ENCODE measurements around the gene DAZL. TPM values are rescaled to one million over a fixed set of nuclear protein-coding genes. Genes with fewer than 3 reads are reported as not detected.

The DAZL gene
- total RNA-seq, 1 experiment from 2014 or later = not detected

- no peak for DNase-seq (ENCODE audit: low spot score)
These were observed 8.7 kb downstream of the DAZL start for GRCh38 chr3:16596352-16597032.

DNA sequence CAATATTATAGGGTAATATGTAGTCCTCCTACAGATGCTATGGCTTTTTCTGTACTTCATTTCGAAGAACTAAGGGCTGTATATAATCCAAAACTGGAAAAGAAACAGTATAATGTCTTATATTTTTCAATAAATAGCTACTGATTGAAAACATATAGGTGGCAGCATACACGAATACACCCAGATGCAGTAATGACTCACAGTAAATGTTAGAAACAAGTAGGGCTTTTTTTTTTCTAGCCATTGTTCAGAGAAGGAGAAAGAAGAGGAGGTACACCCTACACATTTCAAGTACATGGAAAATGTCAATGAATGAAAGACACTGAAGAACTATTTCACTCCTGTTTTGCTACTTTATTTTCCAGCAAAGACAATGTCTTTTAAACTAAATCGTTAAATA lies 9.4 kb downstream of the DAZL start:
- DNase-seq (ENCODE audit: low spot score) = no peak

DNA sequence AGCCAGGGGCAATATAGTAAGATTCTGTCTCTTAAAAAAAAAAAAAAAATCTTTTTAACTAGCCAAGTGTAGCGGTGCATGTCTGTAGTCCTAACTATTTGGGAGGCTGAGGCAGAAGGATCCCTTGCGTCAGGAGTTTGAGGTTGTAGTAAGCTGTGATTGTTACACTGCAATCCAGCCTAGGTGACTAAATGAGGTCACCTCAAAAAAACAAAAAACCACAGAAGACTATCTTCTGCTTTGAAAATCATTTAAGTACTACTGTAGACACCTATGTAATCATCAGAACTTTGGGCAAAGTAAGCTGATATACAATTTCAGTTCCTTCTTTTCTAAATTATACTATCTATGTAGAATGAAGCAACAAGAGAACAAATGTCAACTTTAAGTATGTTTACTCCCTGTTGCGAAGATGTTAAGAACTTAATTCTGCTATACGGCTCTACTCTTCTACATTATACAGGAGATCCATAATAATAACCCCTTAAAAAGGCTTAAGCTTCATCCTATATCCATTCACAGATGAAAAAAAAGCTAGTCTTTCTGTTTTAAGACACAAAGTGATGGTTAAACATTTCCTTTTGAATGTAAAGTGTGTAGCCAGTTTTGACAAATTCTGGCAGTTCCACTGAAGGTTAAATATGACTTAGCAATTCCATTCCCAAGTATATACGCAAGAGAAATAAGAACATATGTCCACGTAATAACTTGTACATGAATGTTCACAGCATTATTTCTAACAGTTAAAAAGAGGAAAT lies 15.2 kb downstream of the DAZL start:
- no peak for DNase-seq (ENCODE audit: low spot score)

GRCh38 chr3:16589120-16589519 lies 16.1 kb downstream of the DAZL start:
- no peak for DNase-seq (ENCODE audit: low spot score)

GRCh38 chr3:16587681-16588060 lies 17.6 kb downstream of the DAZL start:
- no peak for DNase-seq (ENCODE audit: low spot score)

- no peak for DNase-seq (ENCODE audit: low spot score)
These were observed 18.1 kb downstream of the DAZL start for GRCh38 chr3:16587047-16587680.

DNA sequence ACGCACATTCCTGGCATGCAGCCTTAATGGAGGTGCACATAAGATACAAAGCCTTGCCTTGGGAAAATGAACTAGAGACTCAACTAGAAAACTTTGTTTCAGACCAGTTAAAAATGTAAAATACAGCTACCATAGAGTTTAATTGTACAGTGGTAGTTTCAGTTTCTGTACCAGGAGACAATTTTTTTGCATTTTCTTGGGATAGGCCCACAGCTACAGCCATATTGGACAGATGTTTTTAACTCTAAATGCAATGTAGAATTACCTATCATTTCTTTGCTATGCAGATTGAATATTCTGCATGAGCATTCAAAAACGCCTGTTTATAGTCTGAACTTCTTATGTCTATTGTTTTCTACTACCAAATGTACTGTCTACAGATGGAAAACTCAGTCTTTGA lies 20.3 kb downstream of the DAZL start:
- DNase-seq (ENCODE audit: low spot score) = no peak

- no peak for DNase-seq (ENCODE audit: low spot score)
These were observed 21.7 kb downstream of the DAZL start for GRCh38 chr3:16583551-16583950.

GRCh38 chr3:16570113-16570512 lies 35.1 kb downstream of the DAZL start:
- DNase-seq (ENCODE audit: low spot score) = no peak

GRCh38 chr3:16568532-16568931 lies 36.7 kb downstream of the DAZL start:
- no peak for DNase-seq (ENCODE audit: low spot score)

GRCh38 chr3:16568115-16568514 lies 37.1 kb downstream of the DAZL start:
- DNase-seq (ENCODE audit: low spot score) = no peak

DNA sequence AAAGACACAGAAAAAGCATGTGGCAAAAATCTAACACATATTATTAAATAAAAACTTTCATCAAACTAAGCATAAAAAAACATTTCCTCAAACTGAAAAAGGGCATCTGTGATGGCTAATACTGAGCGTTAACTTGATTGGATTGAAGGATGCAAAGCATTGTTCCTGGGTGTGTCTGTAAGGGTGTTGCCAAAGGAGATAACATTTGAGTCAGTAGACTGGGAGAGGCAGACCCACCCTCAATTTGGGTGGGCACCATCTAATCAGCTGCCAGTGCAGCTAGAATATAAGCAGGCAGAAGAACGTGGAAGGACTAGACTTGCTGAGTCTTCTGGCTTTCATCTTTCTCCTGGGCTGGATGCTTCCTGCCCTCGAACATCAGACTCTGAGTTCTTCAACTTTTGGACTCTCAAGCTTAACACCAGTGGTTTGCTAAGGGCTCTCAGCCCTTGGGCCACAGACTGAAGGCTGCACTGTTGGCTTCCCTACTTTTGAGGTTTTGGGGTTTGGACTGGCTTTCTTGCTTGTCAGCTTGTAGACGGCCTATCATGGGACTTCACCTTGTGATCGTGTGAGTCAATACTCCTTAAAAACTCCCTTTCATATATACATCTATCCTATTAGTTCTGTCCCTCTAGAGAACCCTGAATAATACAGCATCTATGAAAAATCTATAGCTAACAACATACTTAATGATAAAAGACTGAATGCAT lies 45.4 kb downstream of the DAZL start:
- DNase-seq (ENCODE audit: low spot score) = no peak

- no peak for DNase-seq (ENCODE audit: low spot score)
These were observed 51.1 kb downstream of the DAZL start for GRCh38 chr3:16554126-16554525.

GRCh38 chr3:16552757-16553156 lies 52.5 kb downstream of the DAZL start:
- DNase-seq (ENCODE audit: low spot score) = no peak

GRCh38 chr3:16551342-16551976 lies 53.8 kb downstream of the DAZL start:
- no peak for DNase-seq (ENCODE audit: low spot score)

GRCh38 chr3:16550676-16551341 lies 54.4 kb downstream of the DAZL start:
- DNase-seq (ENCODE audit: low spot score) = peak; percentile 85

DNA sequence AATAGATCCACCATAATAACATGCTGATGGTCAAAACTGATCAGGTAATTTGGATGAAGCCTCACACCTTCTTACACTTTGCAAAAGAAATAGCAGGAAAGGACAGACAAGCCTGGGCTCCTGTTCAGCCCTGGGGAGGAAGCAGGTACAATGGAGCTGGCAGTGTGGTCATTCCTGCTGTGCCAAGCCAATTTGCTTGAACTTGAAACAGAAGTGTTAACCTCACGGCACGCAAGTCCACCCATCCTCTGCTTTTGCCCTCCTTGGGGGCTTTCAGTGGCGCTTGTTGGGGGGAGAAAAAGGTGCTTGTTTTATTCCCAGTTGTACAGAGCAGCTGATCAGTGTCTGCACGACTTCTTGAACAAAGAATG lies 54.9 kb downstream of the DAZL start:
- DNase-seq (ENCODE audit: low spot score) = no peak

GRCh38 chr3:16548721-16549120 lies 56.5 kb downstream of the DAZL start:
- DNase-seq (ENCODE audit: low spot score) = peak; percentile 11

- DNase-seq (ENCODE audit: low spot score) = no peak
These were observed 57.5 kb downstream of the DAZL start for GRCh38 chr3:16547561-16548357.

DNA sequence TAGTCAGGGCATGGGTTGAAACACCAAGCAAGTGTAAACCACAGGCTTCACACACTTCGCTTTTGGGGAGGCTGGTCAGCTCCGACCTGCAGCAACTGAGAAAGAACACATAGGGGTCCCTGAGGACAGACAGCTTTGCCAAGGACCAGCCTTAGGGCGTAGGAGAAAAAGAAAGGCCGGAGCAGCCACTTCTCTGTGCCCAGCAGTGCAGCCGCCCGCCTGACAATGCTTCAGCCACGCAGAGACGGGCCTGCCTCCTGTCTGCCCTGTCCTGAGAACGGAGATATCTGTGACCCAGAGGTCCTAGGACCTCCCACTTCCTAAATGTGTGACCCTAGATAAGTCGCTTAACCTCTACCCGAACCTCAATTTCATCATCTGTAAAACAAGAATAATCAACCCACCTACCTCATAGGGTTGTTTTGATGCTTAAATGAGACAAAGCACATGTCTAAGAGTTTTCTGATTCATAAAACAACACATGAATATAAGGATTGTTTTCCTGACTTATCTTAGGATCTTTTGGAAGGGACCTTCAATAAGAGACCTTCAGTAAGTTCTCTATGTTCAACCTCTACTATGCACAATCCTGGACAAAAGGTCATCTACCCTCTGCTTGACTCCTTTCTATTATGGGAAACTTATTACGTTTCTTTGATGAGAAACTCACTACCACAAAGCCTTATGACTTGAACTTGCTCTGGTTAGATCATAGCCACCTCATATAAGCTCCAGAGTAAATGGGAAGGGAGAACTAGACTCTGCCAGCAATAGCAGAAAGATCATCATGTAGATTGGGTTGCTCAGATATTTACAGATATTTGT lies 58.8 kb downstream of the DAZL start:
- no peak for DNase-seq (ENCODE audit: low spot score)
